Activated T-helper 17 cell treated with anti-CD3 and anti-CD28 coated beads, Interleukin-2, amount 50 U/mL, for 72 hours (primary cell): ENCODE results near the gene INF2. TPM values are rescaled to one million over a fixed set of nuclear protein-coding genes. Genes with fewer than 3 reads are reported as not detected.
"Not testable (repeated sequence)": the region's sequence is repeated elsewhere in the genome, so short reads cannot be mapped to it uniquely, and the experiment has no call there.

Experiments used
- ATAC-seq: fragments of 150-1000 bp; cut with Tn5 transposase; replicated peaks from 2 replicates; pipeline ENCODE4 v1.10.0; 2021; ENCODE audit warnings: mild to moderate bottlenecking, moderate library complexity
- H3K27ac Mint-ChIP-seq: one replicate; pipeline ENCODE4 v1.8.0; 2022; ENCODE audit warnings: mixed read lengths
- H3K27me3 Mint-ChIP-seq: one replicate; pipeline ENCODE4 v1.8.0; 2022; ENCODE audit warnings: mixed read lengths
- H3K36me3 Mint-ChIP-seq: one replicate; pipeline ENCODE4 v1.8.0; 2022; ENCODE audit warnings: low read depth, mild to moderate bottlenecking, mixed read lengths
- H3K4me1 Mint-ChIP-seq: one replicate; pipeline ENCODE4 v1.8.0; 2022; ENCODE audit warnings: mixed read lengths
- H3K4me3 Mint-ChIP-seq: one replicate; pipeline ENCODE4 v1.8.0; 2022; ENCODE audit warnings: mild to moderate bottlenecking, mixed read lengths
- H3K9me3 Mint-ChIP-seq: one replicate; pipeline ENCODE4 v1.8.0; 2022; ENCODE audit warnings: mixed read lengths
- total RNA-seq, 2 donors: library from RNA; stranded (reverse); gene quantifications; one replicate each; pipeline ENCODE4 v1.2.3, GENCODE V29; 2022

INF2 gene
- total RNA-seq, 2 donors from 2014 or later: 61.9 to 87.8 TPM

GRCh38 chr14:104718871-104719270, 29.5 kb downstream of the INF2 start:
- H3K36me3 Mint-ChIP-seq: peaks cover 16% of the 10 kb centered on the region
- ATAC-seq: no peak
- no peaks in the 10 kb centered on the region for H3K27me3 Mint-ChIP-seq
- no peaks in the 10 kb centered on the region for H3K9me3 Mint-ChIP-seq
- no peak overlapping the region for H3K27ac Mint-ChIP-seq
- H3K4me3 Mint-ChIP-seq: no peak overlapping the region
- no peaks in the 10 kb centered on the region for H3K4me1 Mint-ChIP-seq

GRCh38 chr14:104719343-104719742, 29.9 kb downstream of the INF2 start:
- H3K27ac Mint-ChIP-seq: no peak overlapping the region
- no peak for ATAC-seq
- peaks cover 11% of the 10 kb centered on the region for H3K36me3 Mint-ChIP-seq
- no peaks in the 10 kb centered on the region for H3K9me3 Mint-ChIP-seq
- no peaks in the 10 kb centered on the region for H3K4me1 Mint-ChIP-seq
- no peaks in the 10 kb centered on the region for H3K27me3 Mint-ChIP-seq
- no peak overlapping the region for H3K4me3 Mint-ChIP-seq

DNA sequence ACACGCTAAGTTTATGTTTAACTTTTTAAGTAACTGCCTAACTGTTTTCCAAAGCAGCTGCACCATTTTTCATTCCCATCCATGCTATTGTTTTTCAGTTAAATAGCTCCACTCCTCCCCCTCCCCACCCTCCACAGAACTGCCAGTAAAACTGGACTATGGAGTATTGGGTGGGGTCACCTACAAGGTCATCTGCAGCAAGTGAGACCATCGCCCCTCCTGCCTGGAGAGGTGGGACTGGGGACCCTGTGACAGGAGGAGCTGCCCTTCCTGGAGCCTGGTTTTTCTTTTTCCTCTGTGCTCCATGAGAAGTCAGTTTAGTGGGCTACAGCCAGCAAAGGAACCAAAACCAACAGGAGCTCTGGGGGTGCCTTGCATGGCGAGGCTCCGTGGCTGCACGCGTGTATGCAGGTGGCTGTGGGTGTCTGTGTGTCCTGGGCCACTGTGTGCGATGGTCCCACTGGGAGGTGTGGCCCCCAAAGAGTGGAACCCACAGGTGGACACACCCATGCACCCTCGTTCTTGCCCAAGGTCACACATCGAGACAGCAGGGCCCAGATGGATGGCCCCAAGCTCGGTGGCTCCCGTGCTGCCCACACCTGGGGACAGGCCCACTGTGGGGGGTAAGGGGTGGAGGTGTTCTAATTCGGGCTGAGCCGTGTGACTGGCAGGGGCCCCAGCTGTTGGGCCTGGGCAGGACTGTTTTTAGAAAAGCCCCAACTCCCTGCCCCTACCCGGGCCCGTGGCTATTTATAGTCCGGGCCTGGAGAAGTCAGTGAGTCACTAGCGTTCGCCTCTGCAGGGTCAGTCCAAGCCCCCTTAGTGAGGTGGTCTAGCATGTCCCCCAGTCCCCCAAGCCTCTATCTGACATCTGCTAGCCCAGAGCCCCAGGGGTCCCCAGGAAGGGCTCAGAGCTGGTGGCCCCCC, 32.4 kb downstream of the INF2 start:
- Mint-ChIP-seq H3K27me3 (no peaks in the 10 kb centered on the region), H3K4me1 (no peaks in the 10 kb centered on the region)
- ATAC-seq: no peak

GRCh38 chr14:104722938-104723650, 33.7 kb downstream of the INF2 start:
- Mint-ChIP-seq H3K27me3 (no peaks in the 10 kb centered on the region), H3K27ac (no peak overlapping the region), H3K9me3 (no peaks in the 10 kb centered on the region), H3K4me1 (no peaks in the 10 kb centered on the region), H3K36me3 (no peaks in the 10 kb centered on the region), H3K4me3 (no peak overlapping the region)
- peak; percentile 1 for ATAC-seq

More for the DNA sequence above, 32.4 kb downstream of the INF2 start:
- H3K27ac Mint-ChIP-seq: no peak overlapping the region
- no peak overlapping the region for H3K4me3 Mint-ChIP-seq
- H3K9me3 Mint-ChIP-seq: no peaks in the 10 kb centered on the region
- H3K36me3 Mint-ChIP-seq: peaks cover 6% of the 10 kb centered on the region

DNA sequence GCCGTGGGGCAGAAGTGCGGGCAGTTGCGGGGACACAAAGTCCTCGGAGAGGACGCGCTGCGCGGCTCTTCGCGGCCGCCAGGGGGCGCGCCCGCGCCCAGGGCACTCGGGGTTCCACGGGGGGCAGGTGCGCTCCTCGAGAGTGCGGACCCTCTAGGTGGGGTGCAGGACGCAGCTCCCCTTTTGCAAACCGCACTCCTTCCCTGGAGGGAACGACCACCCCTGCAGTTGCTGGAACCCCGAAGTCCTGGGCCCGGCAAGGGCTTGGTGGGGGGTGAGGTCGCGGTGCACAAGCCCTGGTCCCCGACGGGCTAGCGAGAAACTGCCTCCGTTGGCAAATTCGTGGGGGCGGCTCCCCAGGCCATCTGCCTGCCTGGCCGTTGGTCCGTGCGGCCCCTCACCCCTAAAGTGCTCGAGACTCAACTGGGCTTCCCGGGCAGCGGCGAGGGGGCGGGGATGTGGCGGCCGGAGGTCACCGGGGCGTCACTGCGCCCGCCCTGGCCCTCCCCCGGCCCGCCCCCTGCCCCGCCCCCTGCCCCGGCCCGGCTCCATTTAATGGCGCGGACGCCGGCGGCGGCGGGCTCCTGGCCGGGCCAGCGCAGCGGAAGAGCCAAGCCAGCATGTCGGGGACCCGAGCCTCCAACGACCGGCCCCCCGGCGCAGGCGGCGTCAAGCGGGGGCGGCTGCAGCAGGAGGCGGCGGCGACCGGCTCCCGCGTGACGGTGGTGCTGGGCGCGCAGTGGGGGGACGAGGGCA, 34.4 kb downstream of the INF2 start, which contains the start of gene ADSS1:
Gene ADSS1, plus strand, starts transcription at position 579 of the 756 bp plus-strand sequence. Its CDS starts 42 bp downstream, at position 621.
- Mint-ChIP-seq H3K36me3 (no peaks in the 10 kb centered on the region), H3K9me3 (no peaks in the 10 kb centered on the region), H3K4me3 (peak within 1 kb of the TSS; percentile 35), H3K4me1 (no peaks in the 10 kb centered on the region), H3K27ac (no peak within 1 kb of the TSS), H3K27me3 (no peaks in the 10 kb centered on the region)
- peak; percentile 87 for ATAC-seq

- no peak overlapping the region for H3K27ac Mint-ChIP-seq
- H3K27me3 Mint-ChIP-seq: no peaks in the 10 kb centered on the region
- no peaks in the 10 kb centered on the region for H3K4me1 Mint-ChIP-seq
- no peaks in the 10 kb centered on the region for H3K36me3 Mint-ChIP-seq
- no peak for ATAC-seq
- peak overlapping the region; percentile 35 for H3K4me3 Mint-ChIP-seq
- no peaks in the 10 kb centered on the region for H3K9me3 Mint-ChIP-seq
Measured at GRCh38 chr14:104724407-104724980, 35.1 kb downstream of the INF2 start.

- peak overlapping the region; percentile 35 for H3K4me3 Mint-ChIP-seq
Measured at GRCh38 chr14:104724981-104725771, 35.8 kb downstream of the INF2 start.

DNA sequence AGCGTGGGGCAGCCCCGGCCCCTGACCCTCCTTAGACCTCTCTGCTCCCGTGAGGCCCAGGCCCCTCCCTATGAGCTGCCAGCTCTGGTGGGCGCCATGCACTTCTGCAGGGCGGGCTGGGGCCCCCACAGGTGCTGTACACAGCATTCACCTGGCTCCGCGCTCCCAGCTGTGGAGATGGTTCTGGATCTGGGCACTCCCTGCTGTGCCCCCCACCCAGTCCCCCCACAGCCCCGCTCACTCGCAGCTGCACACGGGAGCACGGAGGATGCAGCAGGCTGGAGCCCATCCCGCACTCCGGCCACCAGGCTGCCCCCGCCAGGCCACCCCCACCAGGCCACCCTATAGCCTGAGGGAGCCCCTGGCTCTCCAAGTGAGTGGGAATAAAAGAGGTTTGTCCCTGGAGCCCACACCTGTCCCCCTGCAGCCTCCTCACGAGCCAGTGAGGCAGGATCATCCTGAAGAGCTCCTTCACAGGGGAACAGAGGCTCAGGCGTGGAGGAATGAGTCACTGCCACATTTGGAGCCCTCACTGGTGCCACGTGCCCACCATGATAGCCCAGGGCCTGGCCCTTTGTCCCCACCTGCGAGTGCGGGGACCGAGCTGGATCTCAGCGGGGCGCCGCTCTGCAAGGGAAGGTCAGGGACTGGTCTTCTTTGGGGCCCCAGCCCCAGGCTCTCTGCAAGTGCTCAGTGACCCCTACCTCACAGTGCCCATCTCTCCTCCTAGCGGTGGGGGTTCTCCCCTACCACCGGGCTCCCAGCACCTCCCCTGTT, 36.5 kb downstream of the INF2 start:
- Mint-ChIP-seq H3K4me1 (no peaks in the 10 kb centered on the region), H3K4me3 (peak overlapping the region; percentile 35), H3K27ac (no peak overlapping the region), H3K9me3 (no peaks in the 10 kb centered on the region), H3K36me3 (no peaks in the 10 kb centered on the region), H3K27me3 (no peaks in the 10 kb centered on the region)
- ATAC-seq: no peak

More at GRCh38 chr14:104724981-104725771, 35.8 kb downstream of the INF2 start:
- Mint-ChIP-seq H3K27ac (no peak overlapping the region), H3K4me1 (no peaks in the 10 kb centered on the region), H3K36me3 (no peaks in the 10 kb centered on the region), H3K27me3 (no peaks in the 10 kb centered on the region), H3K9me3 (no peaks in the 10 kb centered on the region)
- ATAC-seq: no peak

GRCh38 chr14:104726600-104727451, 37.4 kb downstream of the INF2 start:
- H3K27me3 Mint-ChIP-seq: no peaks in the 10 kb centered on the region
- no peak for ATAC-seq
- no peaks in the 10 kb centered on the region for H3K4me1 Mint-ChIP-seq
- no peaks in the 10 kb centered on the region for H3K36me3 Mint-ChIP-seq
- H3K4me3 Mint-ChIP-seq: no peak overlapping the region
- H3K27ac Mint-ChIP-seq: no peak overlapping the region
- H3K9me3 Mint-ChIP-seq: no peaks in the 10 kb centered on the region

DNA sequence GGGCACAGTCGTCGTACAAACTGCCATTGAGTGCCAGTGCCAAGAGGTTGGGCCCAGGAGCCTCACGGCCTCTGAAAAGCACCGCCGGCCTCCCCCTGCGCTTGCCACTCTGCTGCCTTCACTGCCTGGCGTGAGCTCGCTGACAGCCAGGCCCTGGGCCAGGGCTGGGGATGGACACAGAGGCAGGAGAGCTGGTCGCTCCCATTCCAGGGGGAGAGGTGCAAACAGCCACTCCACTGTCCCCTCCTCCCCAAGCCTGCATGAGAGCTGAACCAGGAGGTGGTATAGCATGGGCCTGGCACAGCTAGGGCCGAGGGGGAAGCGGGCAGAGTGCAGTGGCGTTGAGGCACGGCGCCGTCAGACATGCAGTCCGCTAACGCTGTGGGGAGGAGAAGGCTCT, 39.2 kb downstream of the INF2 start:
- H3K9me3 Mint-ChIP-seq: no peaks in the 10 kb centered on the region
- no peaks in the 10 kb centered on the region for H3K36me3 Mint-ChIP-seq
- no peak for ATAC-seq
- no peaks in the 10 kb centered on the region for H3K27me3 Mint-ChIP-seq
- H3K4me3 Mint-ChIP-seq: no peak overlapping the region
- no peaks in the 10 kb centered on the region for H3K4me1 Mint-ChIP-seq
- no peak overlapping the region for H3K27ac Mint-ChIP-seq

DNA sequence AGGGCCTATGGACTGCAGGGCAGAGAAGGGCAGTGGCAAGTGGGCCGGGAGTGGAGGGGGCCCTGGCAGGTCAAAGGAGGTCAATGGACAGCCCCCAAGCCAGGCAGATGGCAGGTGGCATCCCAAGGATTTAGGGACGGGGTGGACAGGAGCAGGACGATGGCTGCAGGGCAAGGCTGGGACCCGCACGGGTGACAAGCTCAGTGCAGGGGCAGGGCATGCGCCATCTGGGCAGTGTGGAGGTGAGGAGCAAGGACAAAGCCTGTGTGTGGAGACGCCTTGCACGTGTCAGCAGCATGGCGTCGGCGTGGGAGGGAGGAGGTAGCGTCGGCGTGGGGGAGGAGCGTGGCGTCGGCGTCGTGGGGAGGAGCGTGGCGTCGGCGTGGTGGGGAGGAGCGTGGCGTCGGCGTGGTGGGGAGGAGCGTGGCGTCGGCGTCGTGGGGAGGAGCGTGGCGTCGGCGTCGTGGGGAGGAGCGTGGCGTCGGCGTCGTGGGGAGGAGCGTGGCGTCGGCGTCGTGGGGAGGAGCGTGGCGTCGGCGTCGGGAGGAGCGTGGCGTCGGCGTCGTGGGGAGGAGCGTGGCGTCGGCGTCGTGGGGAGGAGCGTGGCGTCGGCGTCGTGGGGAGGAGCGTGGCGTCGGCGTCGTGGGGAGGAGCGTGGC, 39.9 kb downstream of the INF2 start:
- H3K9me3 Mint-ChIP-seq, H3K27ac Mint-ChIP-seq: not testable (repeated sequence)

GRCh38 chr14:104729835-104730181, 40.4 kb downstream of the INF2 start:
- no peaks in the 10 kb centered on the region for H3K4me1 Mint-ChIP-seq
- H3K9me3 Mint-ChIP-seq: no peaks in the 10 kb centered on the region
- no peaks in the 10 kb centered on the region for H3K36me3 Mint-ChIP-seq
- no peak overlapping the region for H3K27ac Mint-ChIP-seq
- H3K27me3 Mint-ChIP-seq: no peaks in the 10 kb centered on the region
- ATAC-seq: no peak
- no peak overlapping the region for H3K4me3 Mint-ChIP-seq

More for the DNA sequence above, 39.9 kb downstream of the INF2 start:
- H3K36me3 Mint-ChIP-seq, H3K27me3 Mint-ChIP-seq, H3K4me1 Mint-ChIP-seq, H3K4me3 Mint-ChIP-seq, ATAC-seq: not testable (repeated sequence)
